ENCODE data around the gene ZP3. TPM values are rescaled to one million over a fixed set of nuclear protein-coding genes. Genes with fewer than 3 reads are reported as not detected.
A peak's percentile ranks its signal among the peaks of the same experiment; 100 is the strongest.
"Not testable (repeated sequence)": the region's sequence is repeated elsewhere in the genome, so short reads cannot be mapped to it uniquely, and the experiment has no call there.

The ZP3 gene
- total and polyA plus RNA-seq, 2 of the 8 experiments (the other 6 are each of a cell fraction or from before 2014, with no cell fraction given) = 1.5 to 2.4 TPM

DNA sequence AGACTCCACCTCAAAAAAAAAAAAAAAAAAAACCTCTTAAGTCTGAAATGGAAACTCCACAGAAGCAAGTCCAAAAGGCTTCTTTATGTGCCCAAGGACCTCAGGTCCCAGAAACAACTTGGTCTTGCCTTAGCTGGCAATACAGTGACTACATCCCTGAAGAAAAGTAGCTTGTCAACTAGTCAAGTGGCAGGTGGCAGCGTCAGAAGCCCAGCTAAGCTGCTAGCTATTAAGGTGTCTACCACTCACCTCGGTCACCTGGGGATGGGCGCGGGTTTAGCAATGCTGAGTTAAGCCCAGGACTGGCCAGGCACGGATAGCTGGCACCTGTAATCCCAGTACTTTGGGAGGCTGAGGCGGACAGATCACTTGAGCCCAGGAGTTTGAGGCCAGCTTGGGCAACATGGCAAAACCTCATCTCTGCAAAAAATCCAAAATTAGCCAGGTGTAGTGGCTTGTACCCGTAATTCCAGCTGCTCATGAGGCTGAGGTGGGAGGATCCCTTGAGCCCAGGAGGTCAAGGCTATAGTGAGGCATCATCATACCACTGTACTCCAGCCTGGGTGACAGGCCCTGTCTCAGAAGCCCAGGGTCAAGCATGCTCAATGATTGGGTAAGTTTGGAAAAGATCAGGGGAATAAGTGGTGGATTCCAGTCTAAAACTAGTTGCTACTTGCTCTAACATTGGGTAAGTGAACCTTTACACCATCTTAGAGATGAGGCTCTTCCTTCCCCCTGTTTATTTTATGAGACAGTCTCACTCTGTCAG lies 14.6 kb downstream of the ZP3 start:
- H4K5ac ChIP-seq (ENCODE audit: insufficient read length, low read depth, low read length); H4K91ac ChIP-seq (replicated peaks; ENCODE audit: insufficient read length, low read length); H2BK20ac ChIP-seq (ENCODE audit: low read length); H3K79me2 ChIP-seq (ENCODE audit: control insufficient read depth in 1 of 2, insufficient read depth in 2 of 2, low read length in 2 of 2); H3K56ac ChIP-seq (replicated peaks; ENCODE audit: insufficient read length, low read depth, low read length); H3K14ac ChIP-seq (ENCODE audit: insufficient read length); H3K27ac ChIP-seq (ENCODE audit: low read depth, low read length); CTCF ChIA-PET (ENCODE audit: partially characterized antibody); H3K9ac ChIP-seq (replicated peaks in 1 of 4; ENCODE audit: extremely low read depth in 1 of 4, low read depth in 3 of 4, low read length in 3 of 4); H3K4me2 ChIP-seq (ENCODE audit: insufficient read depth in 1 of 2, low read depth in 2 of 2, low read length in 2 of 2); H4K20me1 ChIP-seq (replicated peaks in 1 of 2; ENCODE audit: control insufficient read depth in 1 of 2, insufficient read depth in 2 of 2, low read length in 2 of 2); H2BK120ac ChIP-seq (replicated peaks; ENCODE audit: low read depth, low read length); H3K79me1 ChIP-seq (ENCODE audit: low read depth, low read length); H3K18ac ChIP-seq (ENCODE audit: extremely low read depth, low read length); H4K8ac ChIP-seq (ENCODE audit: extremely low read depth, insufficient read depth, low read length); H3K27me3 ChIP-seq (replicated peaks in 1 of 4; ENCODE audit: control insufficient read depth in 3 of 4, extremely low read depth in 1 of 4, insufficient read depth in 3 of 4, low read length in 3 of 4); H3K36me3 ChIP-seq (ENCODE audit: control insufficient read depth in 2 of 4, insufficient read depth in 4 of 4, low read length in 3 of 4); H3K4me1 ChIP-seq (replicated peaks in 1 of 4; ENCODE audit: control insufficient read depth in 3 of 4, insufficient read depth in 4 of 4, low read length in 3 of 4); H3K4ac ChIP-seq (replicated peaks; ENCODE audit: insufficient read length, low read depth, low read length); POLR2A ChIA-PET (ENCODE audit: partially characterized antibody); H3K23me2 ChIP-seq (ENCODE audit: low read depth, low read length); H2AK5ac ChIP-seq (ENCODE audit: low read depth, low read length); H2BK12ac ChIP-seq (ENCODE audit: low read depth, low read length); H3K4me3 ChIP-seq (ENCODE audit: extremely low read depth in 1 of 4, insufficient read depth in 2 of 4, low read depth in 3 of 4, low read length in 4 of 4); H2BK15ac ChIP-seq (ENCODE audit: low read length); H3K23ac ChIP-seq (ENCODE audit: insufficient read length); H2AFZ ChIP-seq (ENCODE audit: low read length); FAIRE-seq; H2BK5ac ChIP-seq (ENCODE audit: low read depth, low read length); H3K9me3 ChIP-seq (ENCODE audit: insufficient read depth in 2 of 2, low read depth in 1 of 2, low read length in 1 of 2): not testable (repeated sequence)
- peak in 1 of 2 experiments; percentile 33 for DNase-seq (ENCODE audit: low read depth in 1 of 2, low spot score in 2 of 2)
- WGBS, 2 experiments (ENCODE audit: extremely low coverage in 1 of 2, insufficient coverage in 1 of 2, insufficient read length in 1 of 2, insufficient replicate concordance in 2 of 2, low coverage in 1 of 2, low lambda C conversion rate in 2 of 2, missing lambda C conversion rate in 1 of 2) = 85% methylated on average over 4 of the region's 7 CpGs; no CpG with 5 or more reads in 1 of the 2 experiments

DNA sequence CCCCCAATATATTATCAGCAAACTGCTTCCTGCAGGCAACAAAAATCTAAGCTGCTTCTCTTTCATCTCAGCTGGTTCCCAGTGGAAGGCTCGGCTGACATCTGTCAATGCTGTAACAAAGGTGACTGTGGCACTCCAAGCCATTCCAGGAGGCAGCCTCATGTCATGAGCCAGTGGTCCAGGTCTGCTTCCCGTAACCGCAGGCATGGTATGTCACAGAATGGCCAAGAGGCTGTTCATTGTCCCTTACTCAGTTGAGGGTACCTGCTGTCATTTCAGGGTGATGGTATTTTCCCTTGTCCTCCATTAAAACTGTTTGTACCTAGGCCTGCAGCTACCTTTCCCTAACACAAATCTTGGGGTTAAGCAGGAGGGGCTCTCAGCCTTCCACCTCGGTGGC lies 15.7 kb downstream of the ZP3 start:
- H3K9me3 ChIP-seq (ENCODE audit: insufficient read depth in 2 of 2, low read depth in 1 of 2, low read length in 1 of 2); H2BK5ac ChIP-seq (ENCODE audit: low read depth, low read length); H3K4me2 ChIP-seq (ENCODE audit: insufficient read depth in 1 of 2, low read depth in 2 of 2, low read length in 2 of 2); H3K36me3 ChIP-seq (ENCODE audit: control insufficient read depth in 2 of 4, insufficient read depth in 4 of 4, low read length in 3 of 4); H3K4me1 ChIP-seq (replicated peaks in 1 of 4; ENCODE audit: control insufficient read depth in 3 of 4, insufficient read depth in 4 of 4, low read length in 3 of 4); H2AFZ ChIP-seq (ENCODE audit: low read length); POLR2A ChIA-PET (ENCODE audit: partially characterized antibody); H3K14ac ChIP-seq (ENCODE audit: insufficient read length); H4K5ac ChIP-seq (ENCODE audit: insufficient read length, low read depth, low read length); H3K27me3 ChIP-seq (replicated peaks in 1 of 4; ENCODE audit: control insufficient read depth in 3 of 4, extremely low read depth in 1 of 4, insufficient read depth in 3 of 4, low read length in 3 of 4); H4K20me1 ChIP-seq (replicated peaks in 1 of 2; ENCODE audit: control insufficient read depth in 1 of 2, insufficient read depth in 2 of 2, low read length in 2 of 2); H3K18ac ChIP-seq (ENCODE audit: extremely low read depth, low read length); H3K56ac ChIP-seq (replicated peaks; ENCODE audit: insufficient read length, low read depth, low read length); H2BK20ac ChIP-seq (ENCODE audit: low read length); H3K23me2 ChIP-seq (ENCODE audit: low read depth, low read length); H4K91ac ChIP-seq (replicated peaks; ENCODE audit: insufficient read length, low read length); H3K27ac ChIP-seq (ENCODE audit: low read depth, low read length); H2BK15ac ChIP-seq (ENCODE audit: low read length); H2BK120ac ChIP-seq (replicated peaks; ENCODE audit: low read depth, low read length); H2BK12ac ChIP-seq (ENCODE audit: low read depth, low read length); H3K4ac ChIP-seq (replicated peaks; ENCODE audit: insufficient read length, low read depth, low read length); H3K79me2 ChIP-seq (ENCODE audit: control insufficient read depth in 1 of 2, insufficient read depth in 2 of 2, low read length in 2 of 2); H2AK5ac ChIP-seq (ENCODE audit: low read depth, low read length); H3K79me1 ChIP-seq (ENCODE audit: low read depth, low read length); H4K8ac ChIP-seq (ENCODE audit: extremely low read depth, insufficient read depth, low read length); H3K9ac ChIP-seq (replicated peaks in 1 of 4; ENCODE audit: extremely low read depth in 1 of 4, low read depth in 3 of 4, low read length in 3 of 4); H3K4me3 ChIP-seq (ENCODE audit: extremely low read depth in 1 of 4, insufficient read depth in 2 of 4, low read depth in 3 of 4, low read length in 4 of 4); H3K23ac ChIP-seq (ENCODE audit: insufficient read length); FAIRE-seq; CTCF ChIA-PET (ENCODE audit: partially characterized antibody): not testable (repeated sequence)
- WGBS, 2 experiments (ENCODE audit: extremely low coverage in 1 of 2, insufficient coverage in 1 of 2, insufficient read length in 1 of 2, insufficient replicate concordance in 2 of 2, low coverage in 1 of 2, low lambda C conversion rate in 2 of 2, missing lambda C conversion rate in 1 of 2) = 87% methylated on average over 3 of the region's 4 CpGs; no CpG with 5 or more reads in 1 of the 2 experiments
- peak in 1 of 2 experiments; percentile 30 for DNase-seq (ENCODE audit: low read depth in 1 of 2, low spot score in 2 of 2)
